BJ (cell line): ENCODE results near the gene ABCF1. TPM values are rescaled to one million over a fixed set of nuclear protein-coding genes. Genes with fewer than 3 reads are reported as not detected.

ENCODE experiments used
- CTCF ChIA-PET: fragments of 350-600 bp; formaldehyde crosslinking; extraction: SDS; loops from one replicate; lab custom pipeline; 2021; ENCODE audit warnings: antibody characterized with exemption, inconsistent platforms; lab: Yijun Ruan, JAX
- POLR2A ChIA-PET: fragments of 300-600 bp; sonication (Branson Sonifier 250); formaldehyde crosslinking; extraction: SDS; loops from one replicate; lab custom pipeline; 2021; ENCODE audit warnings: antibody characterized with exemption; lab: Charles Lee
- DNase-seq: peaks from one replicate; pipeline ENCODE4 v3.0.0-alpha.2; 2011; ENCODE audit warnings: low read depth
- H3K27me3 ChIP-seq: 2 replicates; pipeline ENCODE4 v1.6.0; 2011; ENCODE audit warnings: low read length; ENCODE audit not compliant: control insufficient read depth, insufficient read depth
- H3K36me3 ChIP-seq: 2 replicates; pipeline ENCODE4 v1.5.1; 2011; ENCODE audit warnings: low read length; ENCODE audit not compliant: control insufficient read depth, insufficient read depth
- H3K4me3 ChIP-seq: 2 replicates; pipeline ENCODE4 v1.5.1; 2011; ENCODE audit warnings: low read depth, mild to moderate bottlenecking, control low read depth, low read length
- CTCF ChIP-seq: IDR thresholded peaks from 2 replicates; pipeline ENCODE4 v1.5.1; 2011; ENCODE audit warnings: low read depth, mild to moderate bottlenecking, control low read depth, inconsistent platforms, low read length, moderate library complexity; ENCODE audit not compliant: insufficient read depth
- polyA plus RNA-seq: library from polyadenylated mRNA; depleted of rRNA; stranded (reverse); fragments of >200 nt; gene quantifications from 2 replicates; pipeline ENCODE4 v1.2.3, GENCODE V29; 2011

ABCF1 gene
- polyA plus RNA-seq, 1 experiment: 37.9 TPM

- no peak for TF ChIP-seq CTCF
- ChIA-PET CTCF (interaction anchor here (0.6 to 0.9 kb wide), 2 partner anchors 39 to 1564 kb away, joined by 3 to 4 read pairs; no protein-coding TSS in a partner anchor), POLR2A (no interaction called here)
- Histone ChIP-seq H3K36me3 (peaks cover 41% of the 10 kb centered on the region), H3K27me3 (no peaks in the 10 kb centered on the region), H3K4me3 (no peak overlapping the region)
- DNase-seq: no peak
These were observed 12.7 kb downstream of the ABCF1 start for GRCh38 chr6:30583921-30584320.

GRCh38 chr6:30589754-30590358 is 18.6 kb downstream of the ABCF1 start:
- no peaks in the 10 kb centered on the region for H3K27me3 ChIP-seq
- no peak for DNase-seq
- ChIA-PET POLR2A (no interaction called here), CTCF (interaction anchor here (1.3 to 1.5 kb wide), 3 partner anchors 9 to 109 kb away, joined by 3 to 4 read pairs (median 3); no protein-coding TSS in a partner anchor)
- H3K4me3 ChIP-seq: no peak overlapping the region
- TF ChIP-seq CTCF: no peak
- H3K36me3 ChIP-seq: peaks cover 34% of the 10 kb centered on the region

GRCh38 chr6:30590509-30590908 is 19.3 kb downstream of the ABCF1 start:
- no peak for DNase-seq
- CTCF ChIA-PET: interaction anchor here (0.8 to 1.5 kb wide), 6 partner anchors 8 to 119 kb away, joined by 3 to 4 read pairs (median 3); partner anchors contain the start of gene ABCF1
- Histone ChIP-seq H3K36me3 (peaks cover 29% of the 10 kb centered on the region), H3K27me3 (no peaks in the 10 kb centered on the region), H3K4me3 (no peak overlapping the region)
- TF ChIP-seq CTCF: no peak
- POLR2A ChIA-PET: no interaction called here

GRCh38 chr6:30591008-30591407 is 19.8 kb downstream of the ABCF1 start:
- CTCF ChIA-PET: interaction anchor here (0.7 to 1.5 kb wide), 7 partner anchors 10 to 119 kb away, joined by 3 to 4 read pairs (median 3); partner anchors contain the start of gene ABCF1
- TF ChIP-seq CTCF: no peak
- no peak overlapping the region for H3K4me3 ChIP-seq
- POLR2A ChIA-PET: no interaction called here
- no peaks in the 10 kb centered on the region for H3K27me3 ChIP-seq
- peaks cover 25% of the 10 kb centered on the region for H3K36me3 ChIP-seq
- no peak for DNase-seq

GRCh38 chr6:30592287-30592686 is 21.0 kb downstream of the ABCF1 start:
- no peaks in the 10 kb centered on the region for H3K27me3 ChIP-seq
- ChIA-PET CTCF (interaction anchor here (0.8 to 2.8 kb wide), 5 partner anchors 17 to 110 kb away, joined by 3 to 7 read pairs (median 4); no protein-coding TSS in a partner anchor), POLR2A (no interaction called here)
- no peak overlapping the region for H3K4me3 ChIP-seq
- DNase-seq: no peak
- TF ChIP-seq CTCF: no peak
- peaks cover 17% of the 10 kb centered on the region for H3K36me3 ChIP-seq
